ENCODE results near the gene OSBPL9. TPM values are rescaled to one million over a fixed set of nuclear protein-coding genes. Genes with fewer than 3 reads are reported as not detected.

The OSBPL9 gene
- 28.5 and 34.3 TPM in 2 replicates for total RNA-seq (2014; rRNA removed; shearing (Covaris generic))
- polyA plus RNA-seq (2015; cell fraction: cytosol; rRNA removed): 23.8 and 27.1 TPM in 2 replicates
- 73.1 and 78.7 TPM in 2 replicates for polyA plus RNA-seq (2015; cell fraction: nucleus; rRNA removed)

DNA sequence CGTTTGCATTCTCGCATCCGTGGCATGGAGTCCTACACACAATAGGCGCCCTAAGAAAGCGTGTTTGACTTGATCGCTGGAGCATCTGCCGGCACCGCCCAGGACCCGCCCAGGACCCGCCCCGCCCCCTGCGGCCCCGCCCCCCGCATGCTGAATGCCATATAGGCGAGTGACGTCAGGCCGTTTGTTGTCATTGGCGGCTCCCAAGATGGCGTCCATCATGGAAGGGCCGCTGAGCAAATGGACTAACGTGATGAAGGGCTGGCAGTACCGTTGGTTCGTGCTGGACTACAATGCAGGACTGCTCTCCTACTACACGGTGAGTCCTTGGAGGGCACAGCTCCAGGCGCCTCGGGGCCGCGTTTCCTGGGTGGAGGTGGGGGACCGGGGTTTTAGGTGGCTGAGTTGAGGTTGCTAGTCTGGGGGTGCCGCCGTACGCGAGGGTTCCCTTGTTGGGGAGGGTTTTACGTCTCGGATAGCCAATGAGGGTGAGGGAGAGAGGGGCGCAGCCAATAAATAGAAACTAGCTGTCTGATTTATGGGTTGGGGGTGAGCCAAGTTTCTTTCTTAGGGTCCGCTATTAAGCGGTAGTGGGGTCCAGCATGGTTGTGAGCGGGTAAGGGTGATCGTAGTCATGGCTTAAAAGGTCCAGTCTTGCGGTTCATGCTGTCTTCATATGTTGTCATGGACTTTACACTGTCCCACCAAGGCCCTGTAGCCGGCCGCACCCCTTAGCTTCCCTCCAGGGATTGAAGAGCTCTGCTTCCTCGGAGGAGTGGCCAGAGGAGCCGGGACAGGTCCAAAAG, at the start of gene OSBPL9:
OSBPL9 (plus strand) TSS at position 190 of the 806 bp plus-strand sequence; CDS start at position 209, 19 bp downstream.
- DNase-seq (ENCODE audit: low read depth): peak; percentile 81

DNA sequence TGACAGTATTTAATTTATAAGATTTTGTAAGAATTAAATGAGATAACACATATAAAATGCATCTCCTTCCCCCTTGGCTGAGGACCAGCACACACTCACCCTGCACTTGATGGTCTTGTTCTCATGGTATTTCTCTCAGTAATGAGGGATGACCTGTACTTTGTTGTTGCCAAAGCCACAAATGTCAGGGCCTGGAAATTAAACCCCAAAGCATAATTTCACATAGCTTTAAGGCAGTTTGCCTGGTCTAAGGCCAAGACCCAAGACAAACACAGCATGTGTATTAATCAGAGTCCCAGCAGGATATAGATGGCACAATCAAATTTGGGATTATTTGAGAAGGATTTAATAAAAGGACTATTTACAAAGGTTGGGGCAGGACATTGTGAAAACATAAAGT, 49.2 kb upstream of the OSBPL9 start:
- DNase-seq (ENCODE audit: low read depth): peak; percentile 87

DNA sequence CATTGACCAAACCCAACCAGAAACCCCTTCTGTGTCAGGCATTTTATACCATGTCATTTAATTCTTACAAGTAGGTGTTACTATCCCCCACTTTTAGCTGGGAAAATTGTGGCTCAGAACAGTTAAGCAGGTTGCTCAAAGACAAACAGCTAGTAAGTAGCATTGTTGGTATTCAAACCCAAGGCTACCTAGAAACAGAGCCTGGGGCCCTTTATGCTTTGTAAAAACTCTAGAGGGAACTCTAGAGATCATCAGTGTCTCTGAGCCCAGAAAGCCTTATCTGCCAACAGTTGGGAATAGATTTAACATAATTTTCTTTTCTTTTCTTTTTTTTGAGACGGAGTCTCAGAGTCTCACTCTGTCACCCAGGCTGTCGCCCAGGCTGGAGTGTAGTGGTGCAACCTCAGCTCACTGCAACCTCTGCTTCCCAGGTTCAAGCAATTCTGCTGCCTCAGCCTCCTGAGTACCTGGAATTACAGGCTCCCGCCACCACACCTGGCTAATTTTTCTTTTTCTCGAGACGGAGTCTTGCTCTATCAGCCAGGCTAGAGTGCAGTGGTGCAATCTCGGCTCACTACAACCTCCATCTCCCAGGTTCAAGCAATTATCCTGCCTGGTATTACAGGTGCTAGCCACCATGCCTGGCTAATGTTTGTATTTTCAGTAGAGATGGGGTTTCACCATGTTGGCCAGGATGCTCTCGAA, 48.5 kb upstream of the OSBPL9 start:
- DNase-seq (ENCODE audit: low read depth): no peak

DNA sequence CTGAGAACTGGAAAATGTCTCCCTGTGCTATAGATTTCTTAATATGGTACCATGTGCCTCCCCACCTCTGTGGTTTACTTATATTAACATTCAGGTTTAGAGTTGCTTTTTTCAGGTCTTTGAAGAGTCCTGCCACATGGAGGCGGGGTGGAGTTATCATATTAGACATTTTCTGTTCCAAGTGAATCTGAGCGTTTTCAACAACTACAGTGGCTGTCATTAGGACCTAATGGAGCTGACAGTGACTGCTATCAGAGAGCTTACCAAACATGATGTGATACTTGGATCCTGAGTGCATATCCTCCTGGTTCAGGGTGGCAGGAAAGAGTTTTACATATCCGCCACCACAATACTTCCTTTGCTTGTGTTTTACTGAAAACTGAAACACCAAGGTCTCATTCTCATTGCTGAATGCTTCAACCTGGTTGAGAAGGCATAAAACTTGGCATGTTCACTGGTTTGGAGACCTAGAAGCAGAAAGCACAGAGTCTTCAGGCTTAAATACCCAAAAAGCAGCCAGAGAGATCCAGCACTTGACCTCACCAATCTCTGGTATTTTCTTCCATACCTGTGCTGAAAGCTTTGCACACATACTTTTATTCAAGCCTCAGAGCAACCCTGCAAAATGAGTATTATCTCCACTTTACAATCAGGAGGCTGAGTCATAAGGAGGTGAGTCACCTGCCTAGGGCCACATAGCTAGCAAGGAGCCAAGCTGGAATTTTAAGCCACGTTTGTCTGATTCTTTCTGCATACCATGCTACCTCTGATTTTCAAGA, 47.4 kb upstream of the OSBPL9 start:
- DNase-seq (ENCODE audit: low read depth): peak; percentile 92

DNA sequence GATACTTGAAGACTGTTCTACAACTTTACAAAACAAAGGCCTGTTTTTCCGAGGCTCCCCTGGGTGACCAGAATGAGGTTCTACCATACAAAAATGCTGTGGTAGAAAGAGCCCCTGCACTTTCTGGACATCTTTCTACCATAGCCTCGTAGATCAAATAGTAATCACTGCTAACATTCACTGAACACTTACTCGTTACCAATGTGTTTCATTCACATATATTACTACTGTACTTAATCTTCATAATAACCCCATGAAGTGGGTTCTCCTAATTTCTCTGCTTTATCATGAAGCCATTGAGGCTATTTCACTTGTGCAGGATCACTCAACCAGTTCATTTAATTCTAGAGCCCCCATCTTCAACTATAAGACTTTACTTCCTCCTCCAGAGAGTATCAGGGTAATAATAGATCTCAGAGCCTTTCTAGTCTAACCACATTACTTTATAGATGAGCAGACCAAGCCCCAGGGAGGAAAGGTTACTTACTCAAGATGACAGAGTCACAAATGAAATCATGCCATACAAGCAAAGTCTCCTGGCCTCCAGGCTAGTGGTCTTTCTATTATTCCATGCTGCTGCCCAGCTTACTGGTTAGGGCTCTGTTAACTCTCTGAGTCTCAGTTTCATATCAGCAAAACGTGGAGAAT, 46.7 kb upstream of the OSBPL9 start:
- peak; percentile 44 for DNase-seq (ENCODE audit: low read depth)

DNA sequence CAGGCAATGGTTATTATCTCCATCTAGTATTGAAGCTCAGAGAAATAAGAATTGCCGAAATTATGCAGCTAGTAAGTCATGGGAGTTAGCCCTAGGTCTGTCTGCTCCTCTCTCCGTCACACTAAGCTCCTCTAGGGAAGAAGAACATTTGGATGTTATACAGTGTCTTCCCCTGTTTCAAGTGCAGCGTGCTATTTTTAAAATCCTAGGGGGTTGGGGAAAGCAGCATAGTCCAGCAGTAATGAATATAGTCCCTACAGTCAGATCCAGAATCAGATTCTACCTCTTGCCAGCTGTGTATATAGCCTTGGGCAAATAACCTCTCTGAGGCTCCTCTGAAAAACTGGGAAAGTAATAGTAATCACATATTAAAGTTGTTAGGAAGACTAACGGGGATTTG, 44.5 kb upstream of the OSBPL9 start:
- DNase-seq (ENCODE audit: low read depth): no peak

- DNase-seq (ENCODE audit: low read depth): no peak
Observed at GRCh38 chr1:51574796-51575195, 42.1 kb upstream of the OSBPL9 start.

- DNase-seq (ENCODE audit: low read depth): peak; percentile 82
Observed at GRCh38 chr1:51575406-51576084, 41.3 kb upstream of the OSBPL9 start.

DNA sequence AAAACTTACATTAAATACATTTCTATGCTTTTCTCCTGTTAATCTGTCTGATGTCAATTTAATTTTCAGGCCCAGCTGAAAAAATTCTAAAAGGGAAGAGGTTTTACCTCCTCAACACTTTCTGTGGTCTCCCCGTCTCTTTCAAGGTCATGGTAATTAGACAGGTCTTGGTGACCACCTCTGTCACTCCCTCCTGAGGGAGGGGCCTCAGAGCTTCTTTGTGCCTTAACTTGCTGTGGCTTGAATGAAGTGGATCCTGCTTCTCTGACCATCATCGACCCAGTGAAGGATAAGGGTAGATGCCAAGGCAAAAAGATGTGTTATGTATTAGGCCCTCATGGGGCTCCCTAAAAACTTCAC, 40.8 kb upstream of the OSBPL9 start:
- no peak for DNase-seq (ENCODE audit: low read depth)

GRCh38 chr1:51576923-51577322, 40.0 kb upstream of the OSBPL9 start:
- no peak for DNase-seq (ENCODE audit: low read depth)

DNA sequence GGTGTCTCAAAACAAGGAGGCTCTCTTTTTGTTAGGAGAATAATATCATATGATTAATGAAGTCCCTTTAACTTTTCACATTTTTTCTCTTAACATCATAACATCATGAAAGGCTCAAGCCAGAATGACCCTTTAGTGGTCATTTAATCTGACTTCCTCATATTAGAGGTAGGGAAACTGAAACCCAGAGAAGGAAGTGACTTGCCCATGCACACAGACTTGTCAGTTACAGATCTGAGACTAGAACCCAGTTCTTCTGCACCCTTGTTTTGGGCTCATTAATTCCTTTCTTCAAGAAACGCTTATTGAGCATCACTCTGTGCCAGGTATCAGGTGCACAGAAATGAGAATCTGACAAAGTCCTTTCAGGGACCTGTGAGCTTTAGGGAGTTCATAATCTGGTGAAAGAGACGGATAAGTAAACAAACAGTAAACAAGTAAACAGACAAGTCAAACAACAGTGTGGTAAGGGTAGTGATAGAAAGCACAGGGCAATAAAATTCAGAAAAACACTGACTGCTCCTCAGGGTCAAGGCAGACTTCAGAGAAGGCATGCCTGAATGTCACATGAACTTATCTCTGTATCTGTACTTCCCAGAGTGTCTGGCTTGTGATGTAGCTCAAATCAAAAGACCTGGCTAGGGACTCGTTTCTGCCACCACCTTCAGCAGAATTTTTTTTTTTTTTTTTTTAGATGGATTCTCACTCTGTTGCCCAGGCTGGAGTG, 38.3 kb upstream of the OSBPL9 start:
- DNase-seq (ENCODE audit: low read depth): no peak

- DNase-seq (ENCODE audit: low read depth): no peak
Observed at GRCh38 chr1:51581238-51581637, 35.7 kb upstream of the OSBPL9 start.

GRCh38 chr1:51583532-51583931, 33.4 kb upstream of the OSBPL9 start:
- DNase-seq (ENCODE audit: low read depth): peak; percentile 92

DNA sequence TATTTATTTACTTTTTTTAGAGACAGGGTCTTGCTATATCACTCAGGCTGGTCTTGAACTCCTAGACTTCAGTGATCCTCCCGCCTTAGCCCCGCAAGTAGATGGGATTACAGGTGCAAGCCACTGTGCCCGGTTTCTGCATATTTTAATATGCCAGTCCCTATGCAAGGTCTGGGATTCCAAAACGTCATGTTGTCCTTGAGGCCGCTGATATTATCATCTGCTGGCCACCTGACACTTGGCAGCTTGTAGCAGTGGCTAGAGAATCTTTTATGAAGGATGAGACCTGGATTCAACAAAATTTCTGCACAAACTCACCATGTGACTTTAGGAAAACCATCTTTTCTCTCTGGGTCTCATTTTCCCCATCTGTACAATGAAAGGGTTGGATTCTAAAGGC, 32.9 kb upstream of the OSBPL9 start:
- no peak for DNase-seq (ENCODE audit: low read depth)

GRCh38 chr1:51592711-51593110, 24.2 kb upstream of the OSBPL9 start:
- no peak for DNase-seq (ENCODE audit: low read depth)

GRCh38 chr1:51594716-51595115, 22.2 kb upstream of the OSBPL9 start:
- no peak for DNase-seq (ENCODE audit: low read depth)

DNA sequence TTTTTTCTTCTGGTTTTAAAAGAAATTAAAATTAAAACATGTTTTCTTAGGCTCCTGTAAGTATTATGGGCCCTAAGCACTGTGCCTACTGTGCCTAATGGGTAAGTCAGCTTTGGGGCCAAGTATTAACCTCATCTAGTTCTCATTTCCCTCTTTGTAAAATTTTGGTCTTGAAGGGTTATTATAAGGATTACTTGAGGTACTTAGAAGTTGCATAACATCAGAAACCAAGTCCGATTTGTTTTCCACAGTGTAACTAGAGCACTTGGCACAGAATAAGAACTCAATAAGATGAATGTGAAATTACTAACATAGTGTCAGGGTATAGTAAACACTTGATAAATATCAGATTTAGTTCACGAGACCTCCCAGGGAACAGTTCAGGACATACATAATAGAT, 16.4 kb upstream of the OSBPL9 start:
- DNase-seq (ENCODE audit: low read depth): no peak

DNA sequence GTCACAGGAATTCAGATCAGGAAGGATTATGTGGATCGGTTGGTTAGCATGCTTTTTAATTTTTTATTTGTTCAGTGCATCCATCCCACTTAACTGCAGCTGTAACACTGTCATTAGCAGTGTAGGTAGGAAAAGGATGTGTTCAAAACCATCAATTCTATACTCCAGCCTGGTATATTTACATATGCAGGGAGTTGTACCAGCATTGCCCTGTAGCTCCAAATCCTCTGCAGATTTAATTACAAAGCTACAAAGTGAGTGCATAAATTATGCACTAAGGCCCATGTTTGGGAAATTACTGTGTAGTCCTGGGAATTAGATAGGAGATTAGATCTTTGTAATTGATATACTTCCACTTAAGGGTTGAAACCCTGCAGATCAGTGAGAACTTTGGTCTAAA, 15.9 kb upstream of the OSBPL9 start:
- DNase-seq (ENCODE audit: low read depth): no peak

DNA sequence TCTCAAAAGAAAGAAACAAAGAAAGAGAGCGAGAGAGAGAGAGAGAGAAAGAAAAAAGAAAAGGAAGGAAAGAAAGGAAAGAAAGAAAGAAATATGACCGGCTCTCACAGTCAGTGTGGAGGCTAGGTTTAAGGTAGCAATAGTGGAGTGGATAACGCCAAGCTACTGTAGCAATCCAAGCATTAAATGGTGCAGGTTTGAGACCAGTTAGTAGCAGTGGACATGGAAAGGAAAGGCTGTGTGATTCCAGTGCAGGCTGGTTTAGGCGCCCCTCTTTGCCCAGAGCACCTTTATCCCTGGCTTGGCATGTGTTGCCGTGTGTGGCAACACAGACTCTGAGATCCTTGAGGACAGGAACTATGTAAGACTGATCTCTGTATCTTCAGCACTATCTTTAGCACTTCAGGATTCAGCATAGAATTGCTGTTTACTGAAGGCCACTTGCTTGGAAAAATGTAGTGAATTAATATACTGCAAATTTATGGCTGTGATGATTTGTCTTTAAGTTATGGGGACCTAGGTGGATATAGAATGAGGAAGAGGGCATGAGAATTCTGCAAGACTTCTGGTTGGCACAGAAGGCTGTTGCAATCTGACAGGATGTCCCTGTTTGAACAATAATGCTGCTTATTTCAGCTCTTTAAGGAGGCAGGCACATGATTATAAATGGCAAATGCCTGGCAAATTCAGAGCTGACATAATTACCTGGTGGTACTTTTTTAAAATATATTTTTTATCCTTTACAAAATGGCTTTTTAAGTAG, 10.8 kb upstream of the OSBPL9 start:
- DNase-seq (ENCODE audit: low read depth): no peak
